Measurements from ENCODE around the gene CCDC152. TPM values are rescaled to one million over a fixed set of nuclear protein-coding genes. Genes with fewer than 3 reads are reported as not detected.

Gene CCDC152
- total RNA-seq, 2 donors from 2014 or later = 0.81 to 4.7 TPM

GRCh38 chr5:42830924-42831323, 74.3 kb downstream of the CCDC152 start:
- H3K27ac ChIP-seq = no peak overlapping the region
- no peak for TF ChIP-seq CTCF (IDR thresholded peaks at IDR 0.05)
- no peaks in the 10 kb centered on the region for H3K36me3 ChIP-seq
- DNase-seq (ENCODE audit: low spot score) = no peak
- ATAC-seq (ENCODE audit: insufficient number of reproducible peaks, low FRiP score, low read depth) = no peak
- no peaks in the 10 kb centered on the region for H3K4me1 ChIP-seq (ENCODE audit: control insufficient read depth in 1 of 2, low read depth in 2 of 2)
- no peaks in the 10 kb centered on the region for H3K9me3 ChIP-seq
- H3K4me3 ChIP-seq = no peak overlapping the region
- no peaks in the 10 kb centered on the region for H3K27me3 ChIP-seq (replicated peaks; ENCODE audit: insufficient read depth)

DNA sequence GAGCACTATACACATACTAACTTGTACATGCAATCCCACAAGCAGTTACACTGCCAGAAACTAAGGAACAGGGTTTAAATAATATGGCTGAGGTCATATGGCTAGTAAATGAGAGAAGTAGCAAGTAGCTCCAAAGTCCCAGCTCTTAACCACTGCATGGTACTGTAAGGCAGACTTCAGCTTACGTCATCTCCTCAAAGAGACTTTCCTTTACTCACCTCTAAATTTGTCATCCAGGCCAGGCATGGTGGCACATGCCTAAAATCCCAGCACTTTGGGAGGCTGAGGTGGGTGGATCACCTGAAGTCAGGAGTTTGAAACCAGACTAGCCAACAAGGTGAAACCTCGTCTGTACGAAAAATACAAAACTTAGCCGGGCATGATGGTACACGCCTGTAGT, 75.4 kb downstream of the CCDC152 start:
- Histone ChIP-seq H3K27me3 (replicated peaks; ENCODE audit: insufficient read depth) (no peaks in the 10 kb centered on the region), H3K4me3 (no peak overlapping the region), H3K4me1 (ENCODE audit: control insufficient read depth in 1 of 2, low read depth in 2 of 2) (no peaks in the 10 kb centered on the region), H3K9me3 (no peaks in the 10 kb centered on the region), H3K27ac (no peak overlapping the region), H3K36me3 (no peaks in the 10 kb centered on the region)
- no peak for ATAC-seq (ENCODE audit: insufficient number of reproducible peaks, low FRiP score, low read depth)
- no peak for TF ChIP-seq CTCF (IDR thresholded peaks at IDR 0.05)
- no peak for DNase-seq (ENCODE audit: low spot score)

GRCh38 chr5:42836070-42836769, 79.6 kb downstream of the CCDC152 start:
- H3K9me3 ChIP-seq = no peaks in the 10 kb centered on the region
- no peak for TF ChIP-seq CTCF (IDR thresholded peaks at IDR 0.05)
- no peak overlapping the region for H3K4me3 ChIP-seq
- H3K27me3 ChIP-seq (replicated peaks; ENCODE audit: insufficient read depth) = no peaks in the 10 kb centered on the region
- DNase-seq (ENCODE audit: low spot score) = no peak
- H3K27ac ChIP-seq = no peak overlapping the region
- no peak for ATAC-seq (ENCODE audit: insufficient number of reproducible peaks, low FRiP score, low read depth)
- no peaks in the 10 kb centered on the region for H3K36me3 ChIP-seq
- H3K4me1 ChIP-seq (ENCODE audit: control insufficient read depth in 1 of 2, low read depth in 2 of 2) = peaks cover 8 to 21% of the 10 kb centered on the region in 2 donors

DNA sequence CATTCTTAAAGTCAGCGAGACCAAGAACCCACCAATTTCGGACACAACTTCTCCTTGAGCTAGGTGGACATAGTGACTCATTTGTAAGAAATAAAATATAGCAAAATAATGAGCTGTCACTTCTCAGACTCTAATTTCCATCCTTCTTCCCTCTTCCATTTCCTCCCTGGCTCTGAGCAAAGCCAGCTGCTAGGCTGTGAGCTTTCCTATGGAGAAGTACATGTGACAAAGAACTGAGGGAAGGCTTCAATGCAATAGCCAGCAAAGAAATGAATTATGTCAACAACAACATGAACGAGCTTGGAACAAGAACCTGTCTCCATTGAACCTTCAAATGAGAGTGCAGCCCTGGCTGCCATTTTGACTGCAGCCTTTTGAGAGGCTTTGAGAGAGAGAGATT, 81.0 kb downstream of the CCDC152 start:
- H3K4me1 ChIP-seq (ENCODE audit: control insufficient read depth in 1 of 2, low read depth in 2 of 2) = peaks cover 8 to 24% of the 10 kb centered on the region in 2 donors
- H3K4me3 ChIP-seq = no peak overlapping the region
- no peak for DNase-seq (ENCODE audit: low spot score)
- no peak overlapping the region for H3K27ac ChIP-seq
- no peaks in the 10 kb centered on the region for H3K27me3 ChIP-seq (replicated peaks; ENCODE audit: insufficient read depth)
- TF ChIP-seq CTCF (IDR thresholded peaks at IDR 0.05) = no peak
- no peaks in the 10 kb centered on the region for H3K36me3 ChIP-seq
- H3K9me3 ChIP-seq = no peaks in the 10 kb centered on the region
- no peak for ATAC-seq (ENCODE audit: insufficient number of reproducible peaks, low FRiP score, low read depth)

GRCh38 chr5:42839196-42839595, 82.6 kb downstream of the CCDC152 start:
- peaks cover 15 to 36% of the 10 kb centered on the region in 2 donors for H3K4me1 ChIP-seq (ENCODE audit: control insufficient read depth in 1 of 2, low read depth in 2 of 2)
- H3K27me3 ChIP-seq (replicated peaks; ENCODE audit: insufficient read depth) = no peaks in the 10 kb centered on the region
- no peak overlapping the region for H3K27ac ChIP-seq
- DNase-seq (ENCODE audit: low spot score) = no peak
- no peaks in the 10 kb centered on the region for H3K9me3 ChIP-seq
- TF ChIP-seq CTCF (IDR thresholded peaks at IDR 0.05) = no peak
- ATAC-seq (ENCODE audit: insufficient number of reproducible peaks, low FRiP score, low read depth) = no peak
- no peaks in the 10 kb centered on the region for H3K36me3 ChIP-seq
- no peak overlapping the region for H3K4me3 ChIP-seq

All from thoracic aorta (tissue), 2 donors.